Trophoblast cell (in vitro differentiated cells and primary cell): ENCODE data around the gene DUT.

Experiments
- DNase-seq, 2 donors: peaks; one replicate each; pipeline ENCODE4 v3.0.0-alpha.2; 2016
- H2AFZ ChIP-seq: 2 replicates; pipeline ENCODE4 v1.6.1; 2013; ENCODE audit warnings: low read length, moderate library complexity, mild to moderate bottlenecking; ENCODE audit not compliant: insufficient read depth, poor library complexity
- H2AK5ac ChIP-seq: 2 replicates; pipeline ENCODE4 v1.6.1; 2013; ENCODE audit warnings: mild to moderate bottlenecking, low read length
- H2BK120ac ChIP-seq: 2 replicates; pipeline ENCODE4 v1.6.1; 2013; ENCODE audit warnings: low read length, mild to moderate bottlenecking, moderate library complexity; ENCODE audit not compliant: insufficient read depth, poor library complexity
- H2BK12ac ChIP-seq: 2 replicates; pipeline ENCODE4 v1.6.1; 2013; ENCODE audit warnings: mild to moderate bottlenecking, low read length, moderate library complexity
- H2BK5ac ChIP-seq: 2 replicates; pipeline ENCODE4 v1.6.1; 2013; ENCODE audit warnings: low read length, low read depth, moderate library complexity, mild to moderate bottlenecking; ENCODE audit not compliant: poor library complexity
- H3K14ac ChIP-seq: 2 replicates; pipeline ENCODE4 v1.6.1; 2013; ENCODE audit warnings: mild to moderate bottlenecking, low read length
- H3K18ac ChIP-seq: 2 replicates; pipeline ENCODE4 v1.6.1; 2013; ENCODE audit warnings: mild to moderate bottlenecking, low read length
- H3K23ac ChIP-seq: 2 replicates; pipeline ENCODE4 v1.6.1; 2013; ENCODE audit warnings: low read length
- H3K27ac ChIP-seq: 2 replicates; pipeline ENCODE4 v1.5.1; 2013; ENCODE audit warnings: low read depth, mild to moderate bottlenecking, inconsistent platforms, low read length, moderate library complexity
- H3K27me3 ChIP-seq: 2 replicates; pipeline ENCODE4 v1.6.1; 2013; ENCODE audit warnings: inconsistent platforms, mild to moderate bottlenecking, low read length, moderate library complexity; ENCODE audit not compliant: insufficient read depth
- H3K36me3 ChIP-seq, 2 experiments: 1 replicate in 1 of 2; 2 replicates in 1 of 2; pipeline ENCODE4 v1.6.1; 2013; ENCODE audit warnings: low read length in 2 of 2, mild to moderate bottlenecking in 2 of 2, moderate library complexity in 1 of 2; ENCODE audit not compliant: insufficient read depth in 2 of 2, control insufficient read depth in 1 of 2
- H3K4ac ChIP-seq: 2 replicates; pipeline ENCODE4 v1.6.1; 2013; ENCODE audit warnings: low read depth, mild to moderate bottlenecking, low read length, moderate library complexity
- H3K4me1 ChIP-seq, 2 experiments: 1 replicate in 1 of 2; 2 replicates in 1 of 2; pipeline ENCODE4 v1.6.1; 2013; ENCODE audit warnings: low read length in 2 of 2, mild to moderate bottlenecking in 2 of 2, moderate library complexity in 1 of 2; ENCODE audit not compliant: insufficient read depth in 2 of 2, control insufficient read depth in 1 of 2
- H3K4me2 ChIP-seq: 2 replicates; pipeline ENCODE4 v1.6.1; 2013; ENCODE audit warnings: inconsistent platforms, mild to moderate bottlenecking, low read length, moderate library complexity
- H3K4me3 ChIP-seq: 2 replicates; pipeline ENCODE4 v1.5.1; 2013; ENCODE audit warnings: mild to moderate bottlenecking, low read depth, low read length, inconsistent platforms
- H3K79me1 ChIP-seq: one replicate; pipeline ENCODE4 v1.6.1; 2013; ENCODE audit warnings: low read length
- H3K79me2 ChIP-seq: 2 replicates; pipeline ENCODE4 v1.6.1; 2013; ENCODE audit warnings: low read length, mild to moderate bottlenecking; ENCODE audit not compliant: control insufficient read depth, insufficient read depth, poor library complexity
- H3K9ac ChIP-seq: 2 replicates; pipeline ENCODE4 v1.6.1; 2013; ENCODE audit warnings: mild to moderate bottlenecking, low read length
- H3K9me3 ChIP-seq: 2 replicates; pipeline ENCODE4 v1.6.1; 2013; ENCODE audit warnings: low read depth, mild to moderate bottlenecking, control low read depth, inconsistent platforms, low read length; ENCODE audit not compliant: insufficient read depth
- H4K12ac ChIP-seq: 2 replicates; pipeline ENCODE4 v1.6.1; 2013; ENCODE audit warnings: low read depth, mild to moderate bottlenecking, low read length, moderate library complexity
- H4K8ac ChIP-seq: 2 replicates; pipeline ENCODE4 v1.6.1; 2013; ENCODE audit warnings: low read depth, mild to moderate bottlenecking, low read length, moderate library complexity
- H4K91ac ChIP-seq: one replicate; pipeline ENCODE4 v1.6.1; 2013; ENCODE audit warnings: low read depth, mild to moderate bottlenecking, low read length, moderate library complexity
- WGBS: extraction: QIAGEN DNeasy Blood & Tissue Kit; methylation state at CpG from one replicate; pipeline ENCODE4 v1.1.7; 2013; ENCODE audit warnings: missing lambda C conversion rate; ENCODE audit not compliant: insufficient read length, insufficient coverage; ENCODE audit errors: extremely low coverage; 5-methylcytosine and 5-hydroxymethylcytosine counted together

DUT gene

DNA sequence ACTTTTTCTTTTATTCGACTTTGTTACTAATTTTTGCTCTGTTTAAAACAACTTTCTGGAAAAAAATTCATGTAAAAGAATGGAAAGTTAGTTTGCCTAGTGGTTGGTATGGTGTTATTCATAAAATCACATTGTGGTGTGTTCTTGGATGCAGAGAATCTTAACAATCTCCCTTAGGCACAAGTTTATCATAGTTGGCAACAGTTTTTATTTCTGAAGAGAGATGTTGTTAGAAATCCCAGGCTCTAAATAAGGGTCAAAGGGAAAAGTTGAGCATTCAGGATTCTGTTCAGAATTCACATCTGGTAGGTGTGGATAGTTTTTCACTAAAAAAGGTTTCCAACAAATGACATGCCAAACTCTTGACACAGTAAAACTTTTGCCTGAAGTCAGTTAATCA is 6.4 kb downstream of the DUT start:
- Histone ChIP-seq H4K8ac (no peak overlapping the region), H3K36me3 (peaks cover 1 to 11% of the 10 kb centered on the region in 2 experiments), H3K27ac (no peak overlapping the region), H3K9ac (no peak overlapping the region), H3K14ac (no peak overlapping the region), H3K9me3 (no peaks in the 10 kb centered on the region), H2AFZ (no peak overlapping the region), H2BK120ac (no peak overlapping the region), H3K4ac (no peak overlapping the region), H3K4me3 (no peak overlapping the region), H3K27me3 (no peaks in the 10 kb centered on the region), H3K23ac (no peak overlapping the region), H3K79me2 (no peaks in the 10 kb centered on the region), H3K4me1 (no peaks in the 10 kb centered on the region), H3K4me2 (no peak overlapping the region), H2BK5ac (no peak overlapping the region), H3K79me1 (no peaks in the 10 kb centered on the region), H2AK5ac (no peak overlapping the region), H4K12ac (no peak overlapping the region), H4K91ac (no peak overlapping the region), H2BK12ac (no peak overlapping the region), H3K18ac (no peak overlapping the region)
- DNase-seq = peak; percentile 46 to 90
- no CpG with 5 or more reads among the region's 1 CpG for WGBS

DNA sequence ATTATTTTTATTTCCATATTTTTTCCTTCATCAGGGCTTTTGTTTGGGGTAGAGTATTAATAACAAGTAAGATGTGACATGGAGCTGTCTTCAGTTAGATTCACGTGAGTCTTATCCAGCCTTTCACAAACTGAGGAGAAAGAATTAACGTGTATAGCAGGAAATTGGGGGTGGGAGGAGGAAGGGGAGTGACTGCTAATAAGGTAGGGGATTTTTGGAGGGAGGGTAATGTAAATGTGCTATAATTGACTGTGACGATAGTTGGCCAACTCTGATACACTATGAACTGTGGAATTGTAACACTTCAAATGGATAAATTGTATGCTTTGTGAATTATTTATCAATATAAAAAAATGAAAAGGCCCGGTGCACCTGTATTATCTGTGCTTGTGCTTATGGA is 8.9 kb downstream of the DUT start:
- H3K4me3 ChIP-seq = no peak overlapping the region
- no peak overlapping the region for H2BK5ac ChIP-seq
- H4K91ac ChIP-seq = no peak overlapping the region
- no peak overlapping the region for H2BK12ac ChIP-seq
- H3K4me1 ChIP-seq = no peaks in the 10 kb centered on the region
- no peak overlapping the region for H3K27ac ChIP-seq
- no peak overlapping the region for H2AFZ ChIP-seq
- no peak for DNase-seq
- H3K27me3 ChIP-seq = no peaks in the 10 kb centered on the region
- H3K18ac ChIP-seq = no peak overlapping the region
- H2BK120ac ChIP-seq = no peak overlapping the region
- H3K14ac ChIP-seq = no peak overlapping the region
- H4K12ac ChIP-seq = no peak overlapping the region
- peaks cover 1 to 8% of the 10 kb centered on the region in 2 experiments for H3K36me3 ChIP-seq
- no peak overlapping the region for H4K8ac ChIP-seq
- H3K79me2 ChIP-seq = no peaks in the 10 kb centered on the region
- no peak overlapping the region for H3K4me2 ChIP-seq
- no peak overlapping the region for H3K9ac ChIP-seq
- no peak overlapping the region for H3K23ac ChIP-seq
- no peaks in the 10 kb centered on the region for H3K79me1 ChIP-seq
- WGBS = no CpG with 5 or more reads among the region's 4 CpGs
- H3K4ac ChIP-seq = no peak overlapping the region
- H3K9me3 ChIP-seq = no peaks in the 10 kb centered on the region
- no peak overlapping the region for H2AK5ac ChIP-seq

GRCh38 chr15:48343865-48344264 is 12.6 kb downstream of the DUT start:
- no peak overlapping the region for H3K4me3 ChIP-seq
- no peak overlapping the region for H3K23ac ChIP-seq
- no peak overlapping the region for H3K14ac ChIP-seq
- H3K27me3 ChIP-seq = no peaks in the 10 kb centered on the region
- peak overlapping the region; percentile 31 for H2BK12ac ChIP-seq
- H2BK5ac ChIP-seq = no peak overlapping the region
- DNase-seq = no peak
- H3K9me3 ChIP-seq = no peaks in the 10 kb centered on the region
- no peak overlapping the region for H3K27ac ChIP-seq
- H4K12ac ChIP-seq = no peak overlapping the region
- H4K91ac ChIP-seq = no peak overlapping the region
- WGBS = 100% methylated on average over 1 of the region's 6 CpGs
- no peak overlapping the region for H2BK120ac ChIP-seq
- H3K9ac ChIP-seq = no peak overlapping the region
- no peaks in the 10 kb centered on the region for H3K79me2 ChIP-seq
- H2AK5ac ChIP-seq = no peak overlapping the region
- H3K18ac ChIP-seq = no peak overlapping the region
- no peaks in the 10 kb centered on the region for H3K79me1 ChIP-seq
- no peak overlapping the region for H3K4me2 ChIP-seq
- H3K4me1 ChIP-seq = no peaks in the 10 kb centered on the region
- H3K4ac ChIP-seq = no peak overlapping the region
- peaks cover 0 to 2% of the 10 kb centered on the region in 2 experiments for H3K36me3 ChIP-seq
- H2AFZ ChIP-seq = no peak overlapping the region
- H4K8ac ChIP-seq = no peak overlapping the region

DNA sequence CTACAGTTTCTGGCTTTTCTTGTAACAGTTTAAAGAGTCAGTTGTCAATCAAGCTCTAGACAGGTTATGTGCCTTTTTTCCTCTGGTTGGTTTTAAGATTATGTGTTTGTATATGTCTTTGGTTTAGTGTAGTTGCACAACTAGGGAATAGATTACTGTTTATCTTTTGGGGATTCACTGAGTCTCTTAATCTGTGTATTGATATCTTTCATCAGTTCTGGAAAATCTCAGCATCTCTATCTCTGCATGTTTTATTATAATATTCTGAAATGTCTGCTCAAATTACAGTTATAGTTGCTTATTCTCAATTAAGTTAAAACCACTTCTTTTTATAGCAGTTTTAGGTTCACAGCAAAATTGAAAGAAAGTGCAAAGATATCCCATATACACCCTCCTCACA is 14.3 kb downstream of the DUT start:
- Histone ChIP-seq H3K36me3 (peaks cover 0 to 2% of the 10 kb centered on the region in 2 experiments), H3K4ac (no peak overlapping the region), H2BK5ac (no peak overlapping the region), H2BK120ac (no peak overlapping the region), H3K79me2 (no peaks in the 10 kb centered on the region), H3K27me3 (no peaks in the 10 kb centered on the region), H2AK5ac (no peak overlapping the region), H3K18ac (no peak overlapping the region), H4K91ac (no peak overlapping the region), H3K9ac (no peak overlapping the region), H4K12ac (no peak overlapping the region), H3K27ac (no peak overlapping the region), H3K23ac (no peak overlapping the region), H3K4me3 (no peak overlapping the region), H2AFZ (no peak overlapping the region), H3K14ac (no peak overlapping the region), H4K8ac (no peak overlapping the region), H2BK12ac (no peak overlapping the region), H3K4me1 (no peaks in the 10 kb centered on the region), H3K79me1 (no peaks in the 10 kb centered on the region), H3K9me3 (no peaks in the 10 kb centered on the region), H3K4me2 (no peak overlapping the region)
- no peak for DNase-seq
